AG08395 (cell line): ENCODE data around the gene XPO5.

Source experiments
- DNase-seq: peaks from one replicate; pipeline ENCODE4 v3.0.0; 2012; ENCODE audit warnings: mixed read lengths, low spot score

XPO5 gene

DNA sequence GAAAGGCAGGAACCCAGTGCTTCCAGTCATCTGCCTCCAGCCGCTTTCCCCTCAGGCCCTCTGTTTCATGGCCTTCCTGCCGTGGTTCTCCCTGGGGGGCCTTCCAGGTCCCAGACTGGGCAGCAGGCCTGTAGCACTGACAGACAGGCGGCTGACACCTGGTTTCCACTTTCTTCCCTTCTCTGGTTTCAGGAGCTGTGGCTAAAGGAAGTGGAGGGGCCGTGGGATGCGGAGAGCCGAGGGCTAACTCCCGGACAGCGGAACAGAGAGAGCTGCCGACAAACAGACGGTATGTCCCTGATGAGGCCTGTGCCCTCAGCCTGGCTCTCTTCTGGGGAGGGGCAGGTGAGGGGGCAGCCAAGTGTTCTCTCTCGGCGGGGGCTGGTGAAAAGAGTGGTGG, 78.1 kb downstream of the XPO5 start:
- no peak for DNase-seq

DNA sequence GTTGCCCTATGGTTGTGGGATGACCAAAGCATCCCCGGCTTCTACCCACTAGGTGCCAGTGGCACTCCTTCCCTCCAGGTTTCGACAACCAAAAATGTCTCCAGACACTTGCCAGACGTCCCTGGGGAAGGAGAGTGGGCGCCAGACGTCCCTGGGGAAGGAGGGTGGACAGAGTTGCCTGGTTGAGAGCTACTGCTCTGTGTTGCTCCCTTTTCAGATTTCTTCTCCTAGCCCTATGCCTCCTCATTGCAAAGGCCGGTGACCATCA, 78.8 kb downstream of the XPO5 start:
- no peak for DNase-seq

DNA sequence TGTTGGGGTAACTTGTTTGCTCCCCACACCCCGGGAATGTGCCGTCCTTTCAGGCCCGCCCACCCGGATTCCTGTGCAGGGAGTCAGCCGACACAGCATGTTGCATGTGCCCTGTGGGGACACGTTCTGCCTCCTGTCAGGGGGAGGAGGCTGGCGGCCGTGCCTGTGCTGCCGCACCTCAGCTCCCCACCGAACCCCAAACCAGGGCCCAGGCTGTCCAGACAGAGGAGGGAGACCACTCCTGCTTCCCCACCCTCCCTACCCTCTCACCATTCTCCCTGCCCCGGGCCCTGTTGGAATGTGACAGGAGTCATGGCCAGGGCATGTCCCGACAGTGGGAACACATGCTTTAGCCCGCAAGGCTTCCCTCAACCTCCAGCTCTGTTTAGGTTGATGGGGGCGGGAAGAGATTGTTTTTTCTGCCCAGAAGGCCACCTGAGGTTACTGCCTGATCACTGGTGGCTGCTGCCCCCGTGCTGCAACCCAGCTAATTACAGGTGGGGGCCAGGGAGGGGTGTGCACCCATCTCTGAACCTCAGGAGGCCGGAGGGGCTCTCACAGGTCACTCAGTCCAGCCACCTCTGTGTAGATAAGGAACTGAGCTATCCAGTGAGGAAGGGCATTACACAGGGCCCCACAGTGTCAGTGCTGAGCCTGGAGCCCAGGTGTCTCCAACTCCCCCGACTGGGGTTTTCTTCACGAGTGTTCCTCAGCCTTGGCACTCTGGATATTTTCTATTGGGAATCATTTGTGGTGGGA, 79.3 kb downstream of the XPO5 start:
- DNase-seq = peak; percentile 84

DNA sequence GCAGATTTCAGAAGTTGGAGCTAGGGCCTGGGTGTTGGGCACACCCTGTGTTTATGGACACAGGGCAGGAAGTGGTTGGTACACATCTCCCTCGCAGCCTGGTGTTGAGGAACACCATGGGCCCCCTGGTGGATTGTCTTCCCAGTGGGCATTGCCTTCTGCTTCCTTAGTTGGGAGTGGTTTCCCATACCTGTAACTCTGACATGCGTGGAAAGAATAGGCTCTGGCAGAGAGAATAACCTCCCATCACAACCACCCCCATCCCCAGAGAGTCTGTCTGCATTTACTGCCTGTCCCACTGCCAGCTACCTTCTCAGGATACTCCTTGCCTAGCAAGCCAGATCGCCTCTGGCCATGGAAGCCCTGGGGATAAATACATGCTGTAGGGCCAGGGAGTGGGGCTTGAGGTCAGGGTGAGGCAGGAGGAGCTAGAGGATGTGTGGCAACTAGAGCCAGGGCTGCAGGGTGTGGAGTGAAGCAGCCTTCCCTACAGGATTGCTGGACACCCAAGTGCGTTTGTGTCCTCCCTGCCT, 80.4 kb downstream of the XPO5 start:
- peak; percentile 19 for DNase-seq

DNA sequence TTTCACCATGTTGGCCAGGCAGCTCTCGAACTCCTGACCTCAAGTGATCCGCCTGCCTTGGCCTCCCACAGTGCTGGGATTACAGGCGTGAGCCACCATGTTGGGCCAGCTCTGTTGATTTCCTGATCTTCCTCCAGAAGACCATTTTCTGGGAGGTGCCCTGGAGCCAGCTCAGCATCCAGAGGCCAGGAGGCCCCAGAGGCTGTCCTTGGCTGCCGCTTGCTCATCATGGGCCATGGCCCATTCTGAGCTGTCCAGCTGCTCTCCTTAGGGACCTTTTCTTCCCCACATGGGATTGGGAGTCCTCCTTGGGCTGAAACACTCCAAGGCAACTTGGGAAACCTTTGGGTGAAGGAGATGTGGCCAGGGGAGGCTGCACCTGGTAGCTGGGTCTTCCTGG, 81.1 kb downstream of the XPO5 start:
- DNase-seq = no peak

DNA sequence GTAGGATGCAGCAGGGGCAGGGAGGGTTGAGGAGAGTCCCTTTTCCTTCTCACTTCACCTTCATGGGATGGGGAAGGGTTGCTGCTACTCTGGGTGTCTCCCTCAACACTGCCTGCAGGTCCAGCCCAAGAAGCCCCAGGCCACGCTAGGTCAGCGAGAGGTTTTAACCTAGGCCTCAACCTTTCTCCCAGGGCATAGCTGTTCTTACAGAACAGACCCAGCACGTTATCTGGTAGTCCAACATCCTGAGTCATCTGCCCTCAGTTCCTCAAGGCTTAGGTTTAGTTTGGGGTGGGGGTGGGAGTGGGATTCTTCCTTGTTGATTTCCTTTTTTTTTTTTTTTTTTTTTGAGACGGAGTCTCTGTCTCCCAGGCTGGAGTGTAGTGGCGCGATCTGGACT, 81.5 kb downstream of the XPO5 start:
- DNase-seq = no peak

DNA sequence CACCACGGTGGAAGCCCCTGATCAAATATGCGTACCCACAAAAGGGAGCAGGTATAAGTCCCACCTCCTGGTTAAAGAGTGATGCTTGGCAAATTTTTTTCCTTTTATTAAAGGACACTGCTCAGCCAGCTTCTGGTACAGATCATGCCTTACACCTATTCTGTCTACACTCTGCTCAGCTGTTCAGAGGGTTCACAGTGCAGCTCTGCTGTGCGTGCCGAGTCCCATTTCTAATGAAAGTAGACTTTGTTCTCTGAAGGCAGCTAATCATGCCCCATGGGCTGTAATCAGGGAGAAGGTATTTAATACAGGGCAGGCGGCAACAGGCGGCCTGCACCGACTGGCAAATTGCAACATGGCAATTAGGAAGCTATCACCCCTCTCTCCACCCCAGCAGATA, 82.0 kb downstream of the XPO5 start:
- no peak for DNase-seq

DNA sequence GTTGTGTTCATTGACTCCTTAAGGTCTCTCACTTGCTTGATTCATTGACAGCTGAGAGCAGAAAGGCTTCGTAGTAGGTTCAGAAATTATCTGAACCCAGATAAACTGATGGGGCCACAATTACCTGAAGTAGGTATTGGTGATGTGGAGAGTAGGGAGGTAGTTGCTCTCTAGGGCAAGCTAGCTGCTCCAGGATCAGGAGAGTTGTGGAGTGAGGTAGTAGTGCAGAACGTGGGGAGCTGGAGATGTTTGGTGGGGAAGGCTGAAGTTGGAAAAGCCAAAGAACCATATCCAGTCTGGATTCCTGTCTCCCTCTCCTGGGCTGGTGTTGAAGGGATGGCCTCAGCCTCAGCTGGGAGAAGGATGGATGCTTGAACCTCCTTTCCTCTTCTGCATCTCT, 82.6 kb downstream of the XPO5 start:
- no peak for DNase-seq

DNA sequence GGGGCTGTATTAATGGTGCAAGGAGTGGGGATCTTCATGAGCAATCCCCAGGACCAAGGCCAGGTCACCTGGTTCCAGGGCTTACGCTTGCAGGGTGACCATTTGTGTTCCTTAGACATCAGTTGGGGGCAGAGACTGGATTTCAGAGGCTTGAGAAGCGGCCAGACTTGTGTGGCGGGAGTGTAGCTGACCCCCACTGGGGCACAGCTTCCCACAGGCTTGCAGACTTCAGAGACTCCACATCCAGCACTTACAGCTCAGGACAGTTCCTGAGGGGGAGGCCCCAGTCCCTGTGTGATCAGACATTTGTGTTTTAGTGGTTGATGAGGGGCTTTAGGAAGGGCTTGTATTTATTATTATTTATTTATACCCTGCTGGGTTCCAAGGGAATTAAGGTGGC, 83.2 kb downstream of the XPO5 start:
- DNase-seq = no peak

DNA sequence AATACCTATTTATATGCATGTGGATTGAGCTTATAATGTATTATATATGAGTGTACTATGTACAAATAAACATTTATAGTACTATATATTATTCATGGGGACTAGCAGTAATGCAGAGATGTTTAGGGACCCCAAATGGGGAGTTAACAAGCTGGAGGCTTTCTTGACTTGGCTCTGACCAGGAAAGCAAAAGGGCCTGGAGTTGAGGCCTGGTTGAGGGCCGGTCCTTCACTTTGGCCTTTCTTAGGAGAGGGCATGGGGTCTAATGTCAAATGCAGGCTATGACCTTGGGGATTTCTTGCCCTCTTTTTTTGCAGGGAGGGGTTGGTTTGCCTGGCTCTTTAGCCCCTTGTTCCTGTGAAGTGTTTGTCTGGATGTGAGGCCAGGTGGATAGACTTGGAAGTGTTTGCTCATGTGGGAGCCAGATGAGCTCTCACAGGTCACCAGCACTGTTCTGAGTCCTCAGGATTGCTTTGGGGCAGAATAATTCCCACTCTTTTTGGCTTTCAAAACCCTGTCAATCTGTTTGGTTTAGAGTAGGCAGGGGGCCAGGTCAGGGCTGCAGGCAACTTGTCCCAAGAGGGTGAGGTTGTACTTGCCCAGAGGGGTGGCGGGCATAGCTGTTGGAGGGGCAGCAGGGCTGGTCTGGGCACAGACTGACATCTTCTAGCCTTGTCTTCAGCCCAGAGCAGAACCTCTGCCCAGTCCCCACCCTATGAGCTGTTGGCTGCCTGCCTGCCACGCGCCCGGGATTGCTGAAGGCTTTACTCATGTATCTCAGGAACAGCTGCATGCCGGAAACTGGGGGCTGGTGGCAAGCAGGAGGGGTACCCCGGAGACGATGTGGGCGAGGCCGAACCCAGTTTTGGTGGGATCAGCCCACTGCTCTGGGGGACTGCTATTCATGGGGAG, 83.8 kb downstream of the XPO5 start:
- DNase-seq = peak; percentile 91

DNA sequence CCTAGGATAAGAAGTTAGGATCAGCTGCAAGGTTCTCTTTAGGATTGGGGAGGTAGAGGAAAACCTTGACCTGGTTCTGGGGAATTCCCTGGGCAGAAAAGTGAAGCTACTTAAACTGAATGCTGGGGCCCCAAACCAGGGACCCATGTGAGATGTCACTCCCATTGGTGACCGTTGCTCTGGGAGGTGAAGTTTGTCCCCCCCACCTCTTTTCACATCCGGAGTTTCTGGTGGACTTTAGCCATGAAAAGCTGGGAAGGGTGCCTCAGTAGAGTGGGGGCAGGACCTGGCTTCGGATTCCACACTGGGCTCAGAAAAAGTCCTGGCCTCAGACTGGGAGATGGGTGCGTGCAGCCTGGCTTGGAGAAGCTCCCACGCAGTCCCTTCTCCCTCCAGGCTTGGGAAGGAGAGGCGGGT, 85.3 kb downstream of the XPO5 start:
- no peak for DNase-seq

DNA sequence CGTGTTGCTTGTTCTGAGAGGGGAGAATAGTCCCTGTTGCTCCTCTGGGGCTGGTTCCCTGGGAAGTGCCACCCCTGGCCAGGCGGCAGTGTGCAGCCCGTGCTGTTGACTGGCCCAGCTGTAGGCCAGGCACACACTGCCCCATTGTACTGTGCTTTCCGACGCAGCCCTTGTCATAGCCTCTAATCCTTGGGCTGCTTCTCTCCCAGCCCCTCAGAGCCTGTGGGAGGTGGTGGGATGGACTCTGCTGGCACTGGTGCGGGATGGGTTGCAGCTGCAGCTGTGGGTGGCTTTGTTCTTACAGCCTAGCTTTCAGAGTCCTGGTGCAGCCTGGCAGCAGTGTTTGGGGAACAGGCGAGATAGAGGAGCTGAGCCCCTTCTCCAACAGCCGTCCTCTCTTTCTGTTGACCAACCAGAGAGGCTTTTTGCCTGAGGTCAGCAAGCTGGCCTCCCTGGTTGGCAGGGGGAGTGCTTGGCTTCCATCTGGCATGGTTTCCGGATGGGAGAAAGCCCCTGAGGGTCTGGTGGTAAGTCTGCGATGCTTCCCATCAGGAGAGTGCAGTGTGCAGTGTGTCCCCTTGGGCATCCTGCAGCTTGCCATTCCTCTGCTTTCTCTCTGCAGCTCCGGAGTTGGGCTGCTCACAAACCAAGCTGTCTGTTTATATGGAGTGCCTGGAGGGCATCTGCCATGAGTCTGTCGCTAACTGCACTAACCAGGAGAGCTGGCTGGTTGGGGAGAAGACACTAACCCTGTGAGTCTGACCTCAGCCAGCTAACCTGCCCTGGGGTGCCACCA, 86.4 kb downstream of the XPO5 start:
- DNase-seq = no peak

DNA sequence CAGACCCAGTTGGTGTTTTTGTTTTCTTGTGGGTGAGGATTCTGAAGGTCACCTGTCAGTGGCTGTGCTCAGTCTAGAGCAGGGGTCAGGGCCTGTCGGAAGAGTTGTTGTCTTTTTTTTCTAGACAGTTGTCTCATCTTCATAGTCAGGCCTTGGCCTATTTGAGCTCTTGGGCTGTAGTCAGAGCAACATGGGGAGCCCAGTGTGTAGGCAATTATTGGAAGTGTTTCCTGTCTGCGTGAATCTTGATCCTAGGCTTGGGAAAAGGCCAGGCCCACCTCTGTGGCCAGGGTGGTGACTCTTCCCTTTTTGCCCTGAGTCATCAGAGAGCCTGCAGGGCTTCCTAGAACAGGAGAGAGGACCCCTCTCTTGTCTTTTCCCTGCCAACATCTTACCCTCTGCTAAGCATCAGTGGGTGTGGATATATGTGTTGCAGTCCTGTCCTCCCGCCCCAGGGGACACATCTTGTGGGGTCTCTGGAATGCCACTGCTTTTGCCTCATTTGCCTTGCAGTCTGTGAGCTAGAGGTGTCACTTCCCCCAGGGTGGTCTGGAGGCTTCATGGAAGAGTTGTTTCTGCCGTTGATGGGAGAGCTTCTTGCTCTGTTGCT, 87.1 kb downstream of the XPO5 start:
- peak; percentile 67 for DNase-seq

DNA sequence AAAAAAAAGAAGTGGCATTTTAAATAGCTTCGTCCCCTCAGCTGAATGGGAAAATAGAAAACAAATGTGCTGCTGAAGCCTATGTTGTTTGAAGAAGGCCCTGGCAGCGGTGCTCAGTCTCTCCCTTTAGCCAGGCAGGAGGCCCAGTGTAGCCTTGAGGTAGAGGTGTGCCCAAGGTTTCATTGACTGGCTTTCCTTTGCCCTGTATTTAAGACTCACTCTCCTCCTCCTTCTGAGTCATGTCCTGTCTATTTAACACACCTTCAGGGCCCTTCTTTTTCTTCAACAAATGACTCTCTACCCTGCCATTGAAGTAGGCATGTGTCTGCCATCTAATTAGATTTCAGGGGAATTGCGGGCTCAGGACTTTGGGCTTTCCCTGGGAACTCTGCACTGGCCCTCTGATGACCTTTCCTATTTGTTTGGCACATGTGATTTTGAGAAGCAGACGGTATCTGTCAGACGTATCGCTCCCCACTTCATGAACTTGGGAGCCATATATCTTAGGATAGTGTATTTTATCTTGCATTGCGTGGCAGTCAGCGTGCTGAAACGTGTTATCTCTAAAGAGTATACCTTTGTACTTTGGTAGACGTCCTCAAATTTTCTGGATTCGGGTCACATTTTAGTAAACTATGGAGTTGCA, 94.1 kb downstream of the XPO5 start:
- no peak for DNase-seq

DNA sequence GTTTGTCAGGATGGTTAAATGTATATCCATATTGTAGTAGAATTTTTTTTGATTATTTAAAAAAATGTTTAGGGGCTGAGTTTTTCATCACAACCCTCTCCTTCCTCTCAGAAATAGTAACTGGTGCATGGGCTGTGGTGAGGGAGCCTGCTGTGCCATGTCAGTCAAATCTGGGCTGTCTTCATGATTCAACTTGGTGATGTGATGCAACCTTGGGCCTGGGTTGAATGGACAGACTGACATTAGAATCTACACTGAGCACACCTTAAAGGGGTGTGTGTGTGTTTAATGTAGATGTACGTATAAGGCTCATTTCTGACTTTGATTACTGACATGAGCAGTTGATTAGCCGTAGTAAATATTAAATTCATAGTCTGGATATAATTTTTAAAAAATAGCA, 94.8 kb downstream of the XPO5 start:
- DNase-seq = no peak

DNA sequence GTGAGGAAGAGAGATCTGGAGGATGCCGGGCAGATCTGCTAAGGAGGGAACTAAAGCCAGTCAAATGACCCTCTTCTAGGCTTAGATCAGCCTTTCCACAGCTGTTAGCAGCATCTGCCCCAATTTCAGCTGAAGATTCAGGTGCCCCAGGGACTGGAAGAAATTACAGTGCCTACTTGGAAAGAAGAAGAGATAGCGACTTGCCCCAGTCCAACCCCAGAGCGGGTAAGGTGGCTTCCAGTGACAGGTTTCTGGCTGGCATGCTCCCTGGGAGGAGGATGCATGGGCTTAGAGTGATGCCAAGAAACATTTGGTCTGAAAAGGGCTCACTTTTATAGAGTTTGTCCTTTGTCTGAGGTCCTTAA, 97.8 kb downstream of the XPO5 start:
- DNase-seq = no peak

DNA sequence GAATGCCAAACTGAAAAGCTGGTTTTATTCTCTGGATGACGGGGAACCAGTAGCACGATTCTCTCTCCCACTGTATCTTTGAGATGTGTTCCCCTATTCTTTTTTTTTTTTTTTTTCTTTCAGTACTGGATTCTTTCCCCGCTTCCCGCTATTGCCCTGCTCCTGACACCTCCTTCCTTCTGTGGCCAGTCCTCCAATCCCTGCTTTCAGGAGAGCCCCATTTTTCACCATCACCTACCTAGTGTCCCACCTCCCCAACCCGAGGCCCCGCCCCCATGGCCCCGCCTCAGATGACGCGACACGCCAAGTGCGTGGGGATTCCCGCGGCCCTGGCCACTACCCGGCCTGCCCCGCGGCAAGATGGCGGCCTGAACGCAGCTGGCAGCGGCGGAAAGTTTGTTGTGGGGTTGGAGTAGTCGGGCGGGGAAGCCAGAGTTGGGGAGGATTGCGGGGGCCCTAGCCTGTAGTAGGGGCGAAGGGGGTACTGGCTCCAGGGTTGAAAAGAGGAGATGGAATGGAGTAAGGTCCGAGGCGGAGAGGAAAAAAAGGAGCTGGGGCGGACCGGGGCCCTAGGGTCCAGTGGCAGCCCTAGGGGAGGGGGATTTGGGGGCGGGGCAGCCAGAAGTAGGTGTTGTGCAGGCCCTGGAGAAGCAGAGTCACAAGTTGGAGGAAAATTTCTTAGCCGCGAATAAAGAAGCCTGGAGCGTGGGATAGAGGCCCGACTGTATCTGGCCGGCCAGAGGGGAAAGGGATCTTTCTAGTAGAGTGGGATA, 98.4 kb downstream of the XPO5 start, which contains the start of gene TJAP1:
TJAP1 (plus strand) TSS at position 336 of the 773 bp plus-strand sequence. CDS start 21,432 bp downstream, outside the sequence.
- peak; percentile 95 for DNase-seq

DNA sequence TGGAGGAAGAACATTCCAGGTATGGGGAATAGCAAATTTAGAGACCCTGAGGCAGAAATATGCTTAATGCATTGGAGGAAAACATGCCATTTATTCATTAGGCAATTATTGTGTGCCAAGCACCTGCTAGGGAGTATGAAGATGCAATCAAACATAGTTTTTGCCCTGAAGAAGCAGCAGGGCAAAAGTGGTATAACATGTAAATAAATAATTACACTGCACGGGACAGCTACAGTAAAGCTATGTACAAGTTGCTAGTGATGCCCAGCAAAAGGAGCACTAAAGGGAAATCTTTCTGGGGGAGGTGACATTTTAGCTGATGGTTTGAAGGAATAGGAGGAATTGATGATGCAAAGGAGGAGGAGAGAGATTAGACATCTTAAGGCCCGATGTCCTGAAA, 99.1 kb downstream of the XPO5 start:
- DNase-seq = no peak

DNA sequence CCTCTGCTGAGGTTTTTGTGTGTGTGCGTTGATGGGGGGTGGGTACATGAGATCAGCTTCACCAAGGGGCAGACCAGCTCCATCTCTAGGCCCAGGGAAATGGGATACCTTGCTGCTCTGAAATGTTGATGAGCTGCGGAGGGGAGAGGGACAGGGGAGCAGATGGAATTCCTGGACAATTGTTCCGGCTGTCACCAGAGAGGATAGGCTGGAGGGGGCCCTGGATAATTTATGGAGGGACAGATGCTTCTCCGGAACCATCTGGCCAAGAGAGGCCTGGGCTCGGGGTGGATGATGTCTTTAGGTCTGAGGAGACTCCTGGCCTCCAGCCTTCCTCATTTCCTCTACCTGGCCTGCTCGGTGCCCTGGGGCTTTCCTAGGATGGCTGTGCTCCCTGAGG, 100.3 kb downstream of the XPO5 start:
- DNase-seq = no peak

DNA sequence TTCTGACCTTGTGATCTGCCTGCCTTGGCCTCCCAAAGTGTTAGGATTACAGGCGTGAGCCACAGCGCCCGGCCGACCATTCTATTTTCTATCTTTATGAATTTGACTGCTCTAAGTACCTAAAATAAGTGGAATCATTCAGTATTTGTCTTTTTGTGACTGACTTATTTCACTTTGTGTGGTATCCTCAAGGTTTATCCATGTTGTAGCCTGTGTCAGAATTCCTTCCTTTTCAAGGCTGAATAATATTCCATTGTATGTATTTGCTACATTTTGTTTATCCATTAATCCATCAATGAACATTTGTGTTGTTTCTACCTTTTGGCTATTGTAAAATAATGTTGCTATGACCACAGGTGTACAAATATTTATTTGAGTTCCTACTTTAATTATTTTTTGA, 103.3 kb downstream of the XPO5 start:
- DNase-seq = no peak
